HG02678 (cell line): ENCODE results near the gene TGM6.
A peak's percentile ranks its signal among the peaks of the same experiment; 100 is the strongest.

Experiments used
- ATAC-seq: cut with Tn5 transposase; IDR thresholded peaks from one replicate; pipeline ENCODE4 v1.9.1; 2021; ENCODE audit warnings: mild to moderate bottlenecking, moderate library complexity; ENCODE audit not compliant: unreplicated experiment

Gene TGM6

GRCh38 chr20:2451939-2452732, 71.4 kb downstream of the TGM6 start:
- no peak for ATAC-seq

GRCh38 chr20:2453792-2454191, 73.1 kb downstream of the TGM6 start:
- no peak for ATAC-seq

- ATAC-seq = no peak
Measured at GRCh38 chr20:2455771-2456497, 75.2 kb downstream of the TGM6 start.

- no peak for ATAC-seq
Measured at GRCh38 chr20:2458919-2459499, 78.3 kb downstream of the TGM6 start.

- ATAC-seq = no peak
Measured at GRCh38 chr20:2459981-2460751, 79.5 kb downstream of the TGM6 start.

- ATAC-seq = no peak
Measured at GRCh38 chr20:2460752-2461424, 80.2 kb downstream of the TGM6 start.

GRCh38 chr20:2462484-2462883, 81.8 kb downstream of the TGM6 start:
- no peak for ATAC-seq

- ATAC-seq = no peak
Measured at GRCh38 chr20:2463616-2464365, 83.1 kb downstream of the TGM6 start.

GRCh38 chr20:2465100-2465499, 84.4 kb downstream of the TGM6 start:
- no peak for ATAC-seq

- no peak for ATAC-seq
Measured at GRCh38 chr20:2467412-2467811, 86.7 kb downstream of the TGM6 start.

- ATAC-seq = no peak
Measured at GRCh38 chr20:2468581-2469407, 88.1 kb downstream of the TGM6 start.

GRCh38 chr20:2469991-2470422, 89.3 kb downstream of the TGM6 start:
- ATAC-seq = peak; percentile 37

- ATAC-seq = peak; percentile 96
Measured at GRCh38 chr20:2470423-2471193, 89.9 kb downstream of the TGM6 start, which contains the start of gene SNRPB. Gene SNRPB (minus strand): TSS chr20:2470789. CDS start chr20:2470690, 99 bp downstream.

- ATAC-seq = no peak
Measured at GRCh38 chr20:2473516-2473915, 92.8 kb downstream of the TGM6 start.

GRCh38 chr20:2475850-2476741, 95.4 kb downstream of the TGM6 start:
- ATAC-seq = no peak

GRCh38 chr20:2476742-2477615, 96.3 kb downstream of the TGM6 start:
- ATAC-seq = no peak
